Measurements from ENCODE around the gene ATP5ME.

ATP5ME gene

DNA sequence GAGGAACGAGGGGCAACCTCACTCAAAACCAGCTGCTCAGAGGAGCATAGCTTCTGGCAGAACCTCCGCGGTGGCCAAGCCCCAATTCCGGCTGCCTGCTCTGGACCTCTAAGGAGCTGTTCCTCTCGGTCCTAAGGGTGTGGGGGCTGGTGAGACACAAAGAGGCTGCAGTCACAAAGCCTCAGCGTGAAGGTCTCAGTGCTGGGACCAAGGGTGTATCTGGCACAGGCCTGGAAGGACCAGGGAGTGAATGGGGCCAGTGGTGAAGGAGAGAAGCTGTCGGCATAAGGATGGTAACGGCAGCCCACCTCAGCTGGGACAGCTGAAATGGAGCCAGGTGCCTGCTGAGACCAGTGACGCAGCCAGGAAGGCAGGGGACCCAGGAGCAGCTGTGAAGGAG lies 43.4 kb downstream of the ATP5ME start:
- no peak for DNase-seq (ENCODE audit: extremely low read depth, low read depth)
- TF ChIP-seq, protein P1, sequence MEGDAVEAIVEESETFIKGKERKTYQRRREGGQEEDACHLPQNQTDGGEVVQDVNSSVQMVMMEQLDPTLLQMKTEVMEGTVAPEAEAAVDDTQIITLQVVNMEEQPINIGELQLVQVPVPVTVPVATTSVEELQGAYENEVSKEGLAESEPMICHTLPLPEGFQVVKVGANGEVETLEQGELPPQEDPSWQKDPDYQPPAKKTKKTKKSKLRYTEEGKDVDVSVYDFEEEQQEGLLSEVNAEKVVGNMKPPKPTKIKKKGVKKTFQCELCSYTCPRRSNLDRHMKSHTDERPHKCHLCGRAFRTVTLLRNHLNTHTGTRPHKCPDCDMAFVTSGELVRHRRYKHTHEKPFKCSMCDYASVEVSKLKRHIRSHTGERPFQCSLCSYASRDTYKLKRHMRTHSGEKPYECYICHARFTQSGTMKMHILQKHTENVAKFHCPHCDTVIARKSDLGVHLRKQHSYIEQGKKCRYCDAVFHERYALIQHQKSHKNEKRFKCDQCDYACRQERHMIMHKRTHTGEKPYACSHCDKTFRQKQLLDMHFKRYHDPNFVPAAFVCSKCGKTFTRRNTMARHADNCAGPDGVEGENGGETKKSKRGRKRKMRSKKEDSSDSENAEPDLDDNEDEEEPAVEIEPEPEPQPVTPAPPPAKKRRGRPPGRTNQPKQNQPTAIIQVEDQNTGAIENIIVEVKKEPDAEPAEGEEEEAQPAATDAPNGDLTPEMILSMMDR (IDR thresholded peaks at IDR 0.05; ENCODE audit: low read depth, low read length): no peak

DNA sequence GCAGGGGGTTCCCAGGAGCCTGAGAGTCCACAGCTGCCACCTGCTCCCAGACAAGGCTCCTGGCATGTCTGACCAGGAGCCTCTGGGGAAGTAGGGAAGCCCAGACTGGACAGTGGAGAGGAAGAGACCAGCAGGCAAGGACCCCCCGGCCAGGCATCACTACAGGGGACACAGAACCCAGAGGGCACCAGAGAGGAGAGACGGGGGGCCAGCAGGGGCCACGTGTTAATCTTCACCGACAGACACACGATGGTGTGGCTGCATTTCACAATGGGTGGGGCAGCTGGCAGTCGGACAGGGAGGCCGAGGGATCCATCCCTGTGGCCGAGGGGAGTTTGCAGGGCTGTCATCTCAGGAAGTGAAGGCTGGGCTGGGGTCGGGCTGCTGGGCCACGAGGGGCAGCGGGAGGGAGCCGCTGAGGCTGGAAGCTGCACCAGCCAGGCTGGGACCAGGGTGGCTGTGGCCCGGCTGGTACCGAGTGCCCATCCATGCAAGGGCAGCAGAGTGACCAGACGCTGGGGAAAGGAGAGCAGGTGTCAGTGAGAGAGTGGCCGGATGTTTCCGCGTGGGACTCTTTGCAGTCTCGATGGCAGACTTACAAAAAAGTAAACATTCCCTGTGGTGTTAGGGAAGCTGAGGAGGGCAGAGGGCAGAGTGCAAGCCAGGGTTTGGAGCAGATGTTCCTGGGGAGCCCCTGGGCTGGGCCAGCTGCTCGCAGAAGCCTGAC lies 44.0 kb downstream of the ATP5ME start:
- TF ChIP-seq, protein P1 (IDR thresholded peaks at IDR 0.05; ENCODE audit: low read depth, low read length): no peak
- no peak for DNase-seq (ENCODE audit: extremely low read depth, low read depth)

DNA sequence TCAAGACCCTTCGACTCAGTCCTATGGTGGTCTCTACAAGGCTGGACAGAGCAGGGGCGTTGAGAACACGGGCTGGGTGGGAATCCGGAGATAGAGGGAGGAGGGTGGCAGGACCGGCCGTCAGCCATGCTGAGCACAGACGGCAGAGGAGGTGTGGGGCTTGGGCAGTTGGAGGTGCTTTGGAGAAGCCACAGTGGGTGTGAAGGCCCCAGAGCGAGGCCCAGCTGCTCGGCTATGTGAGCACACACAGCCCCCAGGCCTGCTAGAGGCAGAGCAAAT lies 44.5 kb downstream of the ATP5ME start:
- TF ChIP-seq, protein P1 (IDR thresholded peaks at IDR 0.05; ENCODE audit: low read depth, low read length): no peak
- no peak for DNase-seq (ENCODE audit: extremely low read depth, low read depth)

DNA sequence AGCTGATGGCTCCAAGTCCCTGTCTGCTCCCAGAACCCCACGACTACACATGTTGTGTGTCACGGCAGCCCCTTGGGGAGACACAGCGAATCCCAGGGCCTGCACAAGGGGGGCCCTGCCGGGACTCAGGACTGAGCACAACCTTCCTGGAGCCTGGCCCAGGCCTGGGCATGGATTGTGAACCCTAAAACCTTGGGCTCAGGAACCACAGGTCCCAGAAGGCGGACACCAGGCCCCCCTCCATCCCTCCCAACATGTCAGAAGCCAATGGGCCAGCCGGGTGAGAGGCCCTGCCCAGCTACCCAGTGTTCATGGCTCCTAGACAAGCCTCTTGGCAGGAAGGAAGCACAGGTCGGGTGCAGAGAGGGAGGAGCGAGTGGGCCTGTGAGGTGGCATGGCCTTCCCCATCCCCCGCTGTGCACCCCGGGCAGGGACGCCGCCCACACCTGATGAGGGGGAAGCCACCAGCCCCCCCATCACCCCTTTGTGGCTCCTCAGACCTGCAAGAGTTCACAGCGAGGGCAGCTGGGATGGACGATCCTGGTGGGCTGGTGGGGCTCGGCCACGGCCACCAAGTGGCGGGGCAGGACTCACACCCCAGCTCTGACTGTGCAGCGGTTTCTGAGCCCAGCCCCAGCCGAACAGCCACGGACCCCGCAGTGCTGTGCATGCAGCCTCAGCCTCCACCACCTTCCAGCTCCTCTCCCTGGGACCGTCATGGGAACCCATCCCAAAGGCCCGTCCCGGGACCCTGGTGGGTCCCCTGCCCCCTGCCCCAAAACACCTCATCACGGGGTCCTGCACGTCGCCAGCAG lies 45.0 kb downstream of the ATP5ME start:
- TF ChIP-seq, protein P1 (IDR thresholded peaks at IDR 0.05; ENCODE audit: low read depth, low read length): no peak
- no peak for DNase-seq (ENCODE audit: extremely low read depth, low read depth)

DNA sequence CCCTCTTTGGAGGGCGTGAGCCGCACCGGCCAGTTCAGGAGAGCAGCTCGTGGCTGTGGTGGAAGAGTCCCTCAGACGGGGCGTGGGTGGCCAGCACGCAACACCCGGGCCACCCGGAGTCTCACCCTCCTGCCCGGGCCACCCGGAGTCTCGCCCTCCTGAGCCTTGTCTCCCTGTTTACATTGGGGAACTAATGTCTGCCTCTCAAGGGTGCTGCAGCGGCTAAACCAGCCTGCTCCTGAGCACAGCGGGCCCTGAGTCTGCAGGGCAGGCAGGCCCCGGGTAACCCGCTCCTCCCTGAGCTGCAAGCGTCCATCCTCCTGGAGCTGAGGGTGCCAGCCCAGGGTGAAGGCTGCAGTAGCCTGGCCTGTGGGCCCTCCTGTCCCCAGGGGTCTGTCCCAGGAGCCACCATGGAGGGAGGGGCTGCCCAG lies 45.8 kb downstream of the ATP5ME start:
- TF ChIP-seq, protein P1 (IDR thresholded peaks at IDR 0.05; ENCODE audit: low read depth, low read length): no peak
- no peak for DNase-seq (ENCODE audit: extremely low read depth, low read depth)

DNA sequence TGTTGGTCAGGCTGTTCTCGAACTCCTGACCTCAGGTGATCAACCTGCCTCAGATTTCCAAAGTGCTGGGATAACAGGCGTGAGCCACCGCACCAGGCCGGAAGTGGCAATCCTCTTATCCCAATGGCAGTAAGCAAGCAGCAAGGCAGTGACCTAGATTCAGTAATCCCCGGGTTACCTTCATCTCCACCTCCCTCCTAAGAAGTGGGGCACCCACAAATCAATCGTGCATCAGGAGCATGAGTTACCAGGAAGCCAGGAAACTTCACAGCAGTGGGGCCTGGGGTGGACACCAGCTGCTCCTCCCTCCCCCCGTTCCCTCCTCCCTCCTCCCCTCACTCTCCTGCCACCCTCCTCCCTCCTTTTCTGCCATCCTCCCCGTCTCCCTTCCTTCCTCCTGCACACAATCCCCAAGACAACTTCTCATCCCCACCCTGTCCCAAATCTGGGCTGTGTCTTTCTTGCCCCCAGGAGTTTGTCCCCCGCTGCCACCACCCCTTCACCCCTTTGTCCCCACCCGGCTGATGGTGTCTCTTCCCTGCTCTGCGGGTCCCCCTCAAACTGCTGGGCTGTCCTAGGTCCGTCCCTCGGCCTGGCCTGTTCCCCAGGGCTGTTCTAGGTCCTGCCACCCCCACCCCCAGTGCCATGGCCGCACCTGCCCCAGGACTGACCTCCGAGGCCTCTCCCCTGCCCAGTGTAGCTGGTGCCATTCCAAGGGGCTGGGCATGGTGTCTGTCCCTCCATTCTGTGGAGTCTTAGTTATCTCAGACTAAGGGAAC lies 46.5 kb downstream of the ATP5ME start:
- DNase-seq (ENCODE audit: extremely low read depth, low read depth): no peak
- TF ChIP-seq, protein P1 (IDR thresholded peaks at IDR 0.05; ENCODE audit: low read depth, low read length): no peak

Data from AG09319 (cell line).